NCI-H128 (cell line): ENCODE data around the gene COX7A2L.
"Not testable (repeated sequence)": the region's sequence is repeated elsewhere in the genome, so short reads cannot be mapped to it uniquely, and the experiment has no call there.

ENCODE experiments used
- DNase-seq: peaks from one replicate; lab custom pipeline; 2025; ENCODE audit not compliant: unreplicated experiment; lab: John Stamatoyannopoulos, UW

COX7A2L gene

GRCh38 chr2:42368817-42369531, 8.0 kb upstream of the COX7A2L start:
- no peak for DNase-seq

DNA sequence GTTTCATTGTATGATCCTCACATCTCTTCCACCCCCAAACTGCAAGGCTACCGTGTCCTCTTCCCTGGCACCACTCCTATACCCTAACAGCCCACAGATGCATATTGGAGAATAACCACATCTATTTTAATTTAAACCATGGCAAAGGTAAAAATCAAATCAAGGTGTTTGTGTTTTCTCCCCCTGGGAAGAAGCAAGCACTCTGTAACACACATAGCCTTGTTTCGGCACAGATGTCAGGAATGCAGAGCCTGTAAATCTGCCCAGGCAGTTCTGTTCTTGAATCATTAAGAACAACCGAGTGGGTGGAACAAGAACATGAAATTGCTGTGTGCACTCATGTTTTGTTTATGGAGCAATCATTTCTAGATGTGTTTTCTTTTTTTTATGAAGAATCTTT, 6.8 kb upstream of the COX7A2L start:
- no peak for DNase-seq

DNA sequence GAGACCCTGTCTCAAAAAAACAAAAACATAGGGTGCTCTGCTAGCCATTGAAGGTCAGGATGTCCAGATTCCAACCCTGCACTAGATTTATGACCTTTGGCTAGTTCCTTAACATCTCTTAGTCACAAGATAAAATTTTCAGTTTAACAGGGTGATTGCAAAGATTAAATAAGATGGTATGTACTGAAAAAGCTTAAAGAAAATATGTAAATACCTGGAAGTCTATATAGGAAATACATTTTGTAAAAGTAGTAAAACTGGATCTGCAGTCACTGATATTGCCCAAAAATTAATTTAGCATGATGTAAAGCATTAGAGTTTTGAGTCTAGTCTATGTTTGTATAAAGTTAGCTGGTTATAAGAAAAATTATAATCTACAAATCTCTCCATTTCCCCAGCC, 5.4 kb upstream of the COX7A2L start:
- no peak for DNase-seq

DNA sequence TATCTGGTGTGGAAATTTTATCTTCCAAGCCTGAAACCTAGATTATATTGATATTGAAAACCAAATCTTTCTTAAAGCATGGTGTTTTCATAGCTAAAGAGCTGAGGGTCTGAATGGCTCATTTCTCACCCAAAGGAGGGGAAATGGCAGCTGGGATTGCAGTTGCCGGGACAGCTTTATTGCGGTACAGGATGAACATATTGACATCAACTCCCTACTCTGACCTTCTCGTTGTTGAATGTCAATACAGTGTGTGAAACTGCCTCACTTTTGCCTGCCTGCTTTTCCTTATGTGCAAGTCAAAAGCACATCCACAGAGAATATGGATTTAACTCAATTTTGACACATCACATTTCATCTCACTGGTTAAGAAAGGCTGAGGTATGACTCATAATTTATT, 3.6 kb upstream of the COX7A2L start:
- DNase-seq, result no peak

DNA sequence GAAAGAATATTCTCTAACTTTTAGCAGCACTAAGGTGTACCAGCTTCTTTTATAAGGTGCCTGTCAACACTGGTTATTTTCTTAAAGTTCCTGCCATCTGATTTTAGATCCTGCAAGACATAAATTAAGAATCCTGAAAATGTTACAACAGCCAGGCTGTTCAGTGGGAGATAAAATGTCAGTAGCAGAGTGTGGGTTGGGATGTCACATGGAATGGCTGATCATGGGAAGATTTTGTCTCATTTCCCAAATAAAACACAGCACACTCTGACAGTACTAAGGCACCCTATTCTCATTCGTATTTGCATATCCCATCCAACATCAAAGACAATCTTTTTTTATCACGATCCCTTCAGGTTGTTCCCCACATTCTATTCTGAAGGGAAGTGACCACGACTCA, 2.4 kb upstream of the COX7A2L start:
- no peak for DNase-seq

DNA sequence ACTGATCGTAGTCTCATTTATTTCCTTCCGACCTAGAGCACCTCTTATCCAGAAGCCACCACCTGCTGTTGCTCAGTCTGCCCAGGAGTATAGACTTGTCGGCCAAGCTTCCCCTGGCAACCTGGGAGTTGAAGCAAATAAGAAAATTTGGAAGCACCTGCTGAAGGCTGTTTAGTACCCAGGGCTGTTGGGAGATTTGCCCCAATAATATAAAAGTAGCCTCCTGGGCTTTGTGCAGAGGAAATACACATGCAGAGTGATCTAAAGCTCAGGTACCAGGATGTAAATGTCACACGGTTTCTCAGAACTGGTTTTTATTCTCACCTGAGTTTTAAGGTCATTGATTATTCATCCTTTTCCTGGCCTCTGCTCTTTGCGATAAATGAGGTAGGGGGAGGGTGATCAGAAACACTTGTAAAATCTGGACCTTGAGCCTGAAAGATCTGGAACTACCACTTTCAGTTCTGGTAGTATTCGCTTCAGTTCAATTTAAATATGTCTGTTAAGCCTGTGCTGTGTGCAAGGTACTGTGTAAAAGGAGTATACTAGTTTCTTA, 789 bp upstream of the COX7A2L start:
- no peak for DNase-seq

GRCh38 chr2:42360493-42360889, 526 bp downstream of the COX7A2L start:
- no peak for DNase-seq

GRCh38 chr2:42359965-42360483, 993 bp downstream of the COX7A2L start:
- DNase-seq, result no peak

- DNase-seq, result no peak
Observed at GRCh38 chr2:42359304-42359964, 1.6 kb downstream of the COX7A2L start.

GRCh38 chr2:42353792-42354429, 7.1 kb downstream of the COX7A2L start:
- no peak for DNase-seq

GRCh38 chr2:42351864-42352263, 9.2 kb downstream of the COX7A2L start:
- no peak for DNase-seq

- DNase-seq, result no peak
Observed at GRCh38 chr2:42350434-42351063, 10.5 kb downstream of the COX7A2L start.

GRCh38 chr2:42348113-42348805, 12.8 kb downstream of the COX7A2L start:
- DNase-seq, result no peak

DNA sequence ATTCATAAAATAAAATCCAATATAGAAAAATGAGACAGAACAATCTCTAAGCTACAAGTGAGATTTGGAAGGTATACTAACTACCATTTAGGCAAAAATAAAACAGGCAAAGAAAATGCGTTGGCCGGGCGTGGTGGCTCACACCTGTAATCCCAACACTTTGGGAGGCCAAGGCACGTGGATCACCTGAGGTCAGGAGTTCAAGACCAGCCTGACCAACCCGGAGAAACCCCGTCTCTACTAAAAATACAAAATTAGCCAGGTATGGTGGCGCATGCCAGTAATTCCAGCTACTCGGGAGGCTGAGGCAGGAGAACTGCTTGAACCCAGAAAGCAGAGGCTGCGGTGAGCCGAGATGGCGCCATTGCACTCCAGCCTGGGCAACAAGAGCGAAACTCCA, 13.5 kb downstream of the COX7A2L start:
- DNase-seq, result not testable (repeated sequence)

DNA sequence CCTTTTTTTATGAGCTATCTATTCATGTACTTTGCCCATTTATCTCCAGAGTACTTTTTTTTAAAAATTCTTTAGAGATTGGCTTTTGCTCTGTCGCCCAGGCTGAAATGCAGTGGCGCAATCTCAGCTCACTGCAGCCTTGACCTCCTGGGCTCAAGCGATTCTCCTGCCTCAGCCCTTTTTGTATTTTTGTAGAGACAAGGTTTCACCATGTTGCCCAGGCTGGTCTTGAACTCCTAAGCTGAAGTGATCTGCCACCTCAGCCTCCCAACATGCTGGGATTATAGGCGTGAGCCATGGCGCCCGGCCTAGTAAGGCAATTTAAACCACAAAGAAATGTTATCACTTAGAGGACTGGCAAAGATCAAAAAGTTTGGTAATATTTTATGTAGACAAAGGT, 14.2 kb downstream of the COX7A2L start:
- DNase-seq, result not testable (repeated sequence)

DNA sequence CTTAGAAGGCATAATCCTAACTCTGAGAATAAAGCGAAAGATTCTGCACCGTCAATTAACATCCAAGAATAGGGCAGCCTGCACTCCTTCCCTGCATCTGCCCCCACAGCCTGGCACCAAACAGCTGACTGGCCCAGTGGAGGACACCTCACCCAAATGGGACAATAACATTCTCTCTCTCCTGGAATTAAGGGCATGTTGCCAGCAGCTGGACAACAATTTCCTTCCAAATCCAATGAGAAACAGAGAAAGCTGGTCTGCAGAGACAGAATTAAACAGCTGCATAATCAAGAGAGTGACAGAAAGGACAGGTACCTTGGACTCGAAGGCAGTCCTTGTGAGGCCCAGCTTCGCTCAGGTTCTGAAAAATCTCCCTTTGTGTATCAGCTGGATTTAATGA, 15.0 kb downstream of the COX7A2L start:
- no peak for DNase-seq

DNA sequence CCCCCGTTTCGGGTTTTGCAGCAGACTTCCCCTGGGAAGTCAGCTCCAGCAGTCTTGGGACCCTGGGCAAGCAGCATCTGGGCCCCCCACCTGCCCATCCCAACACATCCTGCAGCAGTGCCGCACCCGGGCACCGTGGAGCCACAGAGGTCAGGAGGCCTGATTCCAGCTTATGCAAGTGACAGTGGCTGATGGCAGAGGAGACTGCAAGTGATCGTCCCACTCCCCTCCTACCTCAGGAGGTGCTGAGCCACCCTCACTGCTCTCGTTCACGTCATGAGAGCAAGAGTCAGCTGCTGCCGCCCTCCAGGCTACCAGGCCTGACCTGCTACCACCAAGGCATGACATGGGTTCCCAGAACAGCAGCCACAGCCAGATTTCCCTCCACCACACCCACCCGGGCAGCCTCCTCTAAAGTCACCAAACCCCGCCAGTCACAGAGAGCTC, 18.2 kb downstream of the COX7A2L start:
- no peak for DNase-seq

- DNase-seq, result no peak
Observed at GRCh38 chr2:42342061-42342794, 18.8 kb downstream of the COX7A2L start.

DNA sequence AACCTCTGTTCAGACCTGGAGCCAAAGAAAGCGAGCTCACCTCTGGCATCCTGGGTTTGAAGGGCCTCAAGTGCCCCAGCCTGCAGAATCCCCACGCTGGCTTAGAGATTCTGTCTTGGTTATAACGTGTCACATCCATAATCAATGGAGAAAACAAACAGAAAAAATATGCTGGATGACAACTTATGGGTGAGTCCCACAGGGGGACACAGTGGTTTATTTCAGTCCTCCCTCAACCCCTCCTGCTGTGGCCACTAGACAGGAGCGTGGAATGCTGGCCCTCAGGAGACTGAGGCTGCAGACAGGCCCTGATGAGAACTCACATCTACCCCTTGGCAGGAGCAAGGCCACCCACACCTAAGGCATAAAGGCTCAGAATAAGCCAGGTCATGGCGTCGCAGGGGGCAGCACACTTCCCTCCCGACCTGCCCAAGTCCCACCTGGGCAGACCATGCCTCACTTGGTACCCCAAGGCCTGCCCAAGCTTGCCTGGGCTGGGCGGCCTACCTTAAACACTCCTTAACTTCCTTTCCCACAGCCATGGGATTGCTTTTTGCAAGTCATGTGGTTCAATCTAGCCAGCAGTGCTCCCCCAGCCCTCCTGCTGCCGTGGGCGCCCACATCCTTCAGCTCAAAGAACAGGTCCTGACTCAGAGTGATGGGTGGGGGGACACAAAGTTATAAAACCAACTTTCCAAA, 19.9 kb downstream of the COX7A2L start:
- no peak for DNase-seq
